Stomach (tissue), 9 donors: ENCODE measurements around the gene IQCH. TPM values are rescaled to one million over a fixed set of nuclear protein-coding genes. Genes with fewer than 3 reads are reported as not detected.

ENCODE experiments used
- DNase-seq, 2 donors: peaks; one replicate each; pipeline versions ENCODE4 v3.0.0 to v3.0.0-alpha.2; 2013 to 2019
- H3K27ac ChIP-seq, 5 donors: fragments of 200-600 bp in 4 of 5; sonication (generic) in 4 of 5; one replicate each; pipeline ENCODE4 v1.5.1; 2013 to 2019; ENCODE audit warnings: mild to moderate bottlenecking in 1 of 5, moderate library complexity in 1 of 5
- H3K27me3 ChIP-seq, 3 donors: fragments of 200-600 bp; sonication (generic); one replicate each; pipeline ENCODE4 v1.5.1; 2017 to 2019; ENCODE audit warnings: mixed run types in 1 of 3
- H3K36me3 ChIP-seq, 4 donors: fragments of 200-600 bp; sonication (generic); 1 replicate in 3 of 4; 2 replicates in 1 of 4; pipeline ENCODE4 v1.5.1; 2016 to 2019
- H3K4me1 ChIP-seq, 4 donors: fragments of 200-600 bp; sonication (generic); one replicate each; pipeline ENCODE4 v1.5.1; 2016 to 2019
- H3K4me3 ChIP-seq, 4 donors: fragments of 200-600 bp; sonication (generic) in 3 of 4; one replicate each; pipeline ENCODE4 v1.5.1; 2016 to 2019; ENCODE audit warnings: mild to moderate bottlenecking in 1 of 4
- H3K9me3 ChIP-seq, 4 donors: fragments of 200-600 bp; sonication (generic); one replicate each; pipeline ENCODE4 v1.5.1; 2016 to 2019
- EP300 ChIP-seq: sonication (generic); formaldehyde crosslinking; IDR thresholded peaks from one replicate; pipeline ENCODE4 v1.6.1; 2017; ENCODE audit warnings: antibody characterized with exemption
- POLR2A ChIP-seq, 4 donors: fragments of 450-650 bp; IDR thresholded peaks; one replicate each; pipeline ENCODE4 v1.6.1; 2016; ENCODE audit warnings: antibody characterized with exemption in 4 of 4, control low read depth in 2 of 4, mild to moderate bottlenecking in 1 of 4, moderate library complexity in 1 of 4
- POLR2AphosphoS5 ChIP-seq, 3 donors: sonication (generic); formaldehyde crosslinking; IDR thresholded peaks; one replicate each; pipeline ENCODE4 v1.6.1; 2016; ENCODE audit warnings: antibody characterized with exemption in 3 of 3
- WGBS, 5 donors: extraction: QIAGEN DNeasy Blood & Tissue Kit in 3 of 5; methylation state at CpG; one replicate each; pipeline versions ENCODE4 v1.1.5 to v1.1.7; 2013 to 2018; 5-methylcytosine and 5-hydroxymethylcytosine counted together
- intact Hi-C: fragments of 100-400 bp; cut with DNase I; formaldehyde crosslinking; loops from one replicate; pipeline ENCODE4 v1.15.1; 2023; ENCODE audit warnings: low total_unique reads
- polyA plus RNA-seq, 3 donors: library from polyadenylated mRNA; stranded (reverse); fragments of 200-250 nt; gene quantifications; one replicate each; pipeline ENCODE4 v1.2.3, GENCODE V29; 2013
- total RNA-seq, 5 donors: library from RNA; depleted of rRNA; stranded (reverse); fragments of >200 nt; gene quantifications; one replicate each; pipeline versions ENCODE4 v1.1.0 to v1.2.3, GENCODE V29; 2014 to 2016
- TF ChIP-seq, protein P1 (sequence below), 7 experiments: fragments of 450-650 bp in 4 of 7; fragments of 200-600 bp in 3 of 7; sonication (generic) in 3 of 7; IDR thresholded peaks; one replicate each; pipeline ENCODE4 v1.5.1; 2016 to 2019; ENCODE audit warnings: antibody characterized with exemption in 7 of 7, control low read depth in 2 of 7, mild to moderate bottlenecking in 1 of 7
- donor health status: healthy with polysubstance abuse.
- donor health status: Bipolar disorder and iron deficiency.
- donor health status: healthy.

The IQCH gene
- total and polyA plus RNA-seq, 8 donors = 0.25 to 9.4 (median 1.7) TPM; not detected in 1

GRCh38 chr15:67381416-67382045, 126.9 kb downstream of the IQCH start:
- H3K4me3 ChIP-seq = no peak overlapping the region
- intact Hi-C loops = no loop called here
- WGBS, 5 donors = 88 to 94% (median 91%) methylated on average over 8 of the region's 8 CpGs
- no peaks in the 10 kb centered on the region for H3K27me3 ChIP-seq
- H3K9me3 ChIP-seq = no peaks in the 10 kb centered on the region
- DNase-seq = no peak
- no peaks in the 10 kb centered on the region for H3K4me1 ChIP-seq
- no peaks in the 10 kb centered on the region for H3K36me3 ChIP-seq
- no peak overlapping the region for H3K27ac ChIP-seq
- TF ChIP-seq POLR2A (IDR thresholded peaks at IDR 0.05) (no peak), EP300 (no peak), POLR2AphosphoS5 (IDR thresholded peaks at IDR 0.05) (no peak)
- TF ChIP-seq, protein P1, sequence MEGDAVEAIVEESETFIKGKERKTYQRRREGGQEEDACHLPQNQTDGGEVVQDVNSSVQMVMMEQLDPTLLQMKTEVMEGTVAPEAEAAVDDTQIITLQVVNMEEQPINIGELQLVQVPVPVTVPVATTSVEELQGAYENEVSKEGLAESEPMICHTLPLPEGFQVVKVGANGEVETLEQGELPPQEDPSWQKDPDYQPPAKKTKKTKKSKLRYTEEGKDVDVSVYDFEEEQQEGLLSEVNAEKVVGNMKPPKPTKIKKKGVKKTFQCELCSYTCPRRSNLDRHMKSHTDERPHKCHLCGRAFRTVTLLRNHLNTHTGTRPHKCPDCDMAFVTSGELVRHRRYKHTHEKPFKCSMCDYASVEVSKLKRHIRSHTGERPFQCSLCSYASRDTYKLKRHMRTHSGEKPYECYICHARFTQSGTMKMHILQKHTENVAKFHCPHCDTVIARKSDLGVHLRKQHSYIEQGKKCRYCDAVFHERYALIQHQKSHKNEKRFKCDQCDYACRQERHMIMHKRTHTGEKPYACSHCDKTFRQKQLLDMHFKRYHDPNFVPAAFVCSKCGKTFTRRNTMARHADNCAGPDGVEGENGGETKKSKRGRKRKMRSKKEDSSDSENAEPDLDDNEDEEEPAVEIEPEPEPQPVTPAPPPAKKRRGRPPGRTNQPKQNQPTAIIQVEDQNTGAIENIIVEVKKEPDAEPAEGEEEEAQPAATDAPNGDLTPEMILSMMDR (IDR thresholded peaks at IDR 0.05) = no peak

DNA sequence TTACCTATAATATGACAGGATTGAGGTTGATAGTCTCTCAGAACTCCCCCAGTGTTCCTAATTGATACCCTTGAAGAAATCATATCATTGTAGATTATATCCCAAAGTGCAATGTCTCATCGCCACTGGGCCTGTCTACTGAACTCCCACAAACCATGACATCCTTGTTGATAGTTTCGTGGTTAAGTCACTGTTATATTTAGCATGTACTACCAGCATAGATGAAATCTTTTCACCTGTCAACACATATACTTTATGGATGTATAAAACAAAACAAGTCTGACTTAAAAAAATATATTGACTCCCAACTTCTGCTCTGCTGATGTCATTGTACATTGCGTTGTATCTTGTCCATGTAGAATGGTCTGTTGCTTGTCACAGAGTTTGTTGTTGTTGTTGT, 128.1 kb downstream of the IQCH start:
- Histone ChIP-seq H3K27me3 (no peaks in the 10 kb centered on the region), H3K27ac (no peak overlapping the region), H3K9me3 (no peaks in the 10 kb centered on the region), H3K4me1 (no peaks in the 10 kb centered on the region), H3K36me3 (no peaks in the 10 kb centered on the region), H3K4me3 (no peak overlapping the region)
- DNase-seq = no peak
- WGBS, 5 donors = 87 to 93% (median 91%) methylated on average over 3 of the region's 3 CpGs
- TF ChIP-seq, protein P1 (IDR thresholded peaks at IDR 0.05) = no peak
- intact Hi-C loops = no loop called here

DNA sequence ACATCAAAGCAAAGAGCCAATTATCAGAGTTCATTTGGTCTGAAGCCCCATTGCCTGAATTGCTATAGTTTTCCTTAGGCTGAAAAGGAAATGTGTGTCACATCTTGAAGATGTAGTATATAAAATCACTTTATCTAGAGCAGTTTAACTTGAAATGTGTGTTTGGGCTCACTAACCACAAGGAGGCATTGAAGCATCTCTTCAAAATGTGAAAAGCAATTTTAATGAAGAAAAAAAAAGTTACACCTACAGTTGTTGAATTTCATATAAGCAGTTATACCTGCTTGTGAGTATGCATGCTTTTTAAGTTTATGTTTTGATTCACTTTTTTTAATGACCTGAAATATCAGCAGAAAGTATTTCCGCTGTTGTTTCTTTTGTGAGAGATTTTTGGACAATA, 129.3 kb downstream of the IQCH start:
- no peaks in the 10 kb centered on the region for H3K4me1 ChIP-seq
- DNase-seq = no peak
- intact Hi-C loops = no loop called here
- WGBS, 5 donors = 94 to 98% (median 96%) methylated on average over 1 of the region's 1 CpG
- no peak for TF ChIP-seq POLR2A (IDR thresholded peaks at IDR 0.05)
- TF ChIP-seq, protein P1 (IDR thresholded peaks at IDR 0.05) = no peak
- TF ChIP-seq EP300 = no peak
- no peak for TF ChIP-seq POLR2AphosphoS5 (IDR thresholded peaks at IDR 0.05)
- no peaks in the 10 kb centered on the region for H3K9me3 ChIP-seq
- no peak overlapping the region for H3K27ac ChIP-seq
- no peak overlapping the region for H3K4me3 ChIP-seq
- H3K36me3 ChIP-seq = no peaks in the 10 kb centered on the region
- H3K27me3 ChIP-seq = no peaks in the 10 kb centered on the region

- WGBS, 5 donors = 77 to 85% (median 83%) methylated on average over 4 of the region's 4 CpGs
- intact Hi-C loops = no loop called here
Measured at GRCh38 chr15:67384761-67385160, 130.2 kb downstream of the IQCH start.

More at GRCh38 chr15:67384761-67385160, 130.2 kb downstream of the IQCH start:
- TF ChIP-seq, protein P1 (IDR thresholded peaks at IDR 0.05) = no peak
- TF ChIP-seq POLR2AphosphoS5 (IDR thresholded peaks at IDR 0.05) = no peak
- Histone ChIP-seq H3K4me3 (no peak overlapping the region), H3K27me3 (no peaks in the 10 kb centered on the region), H3K36me3 (no peaks in the 10 kb centered on the region), H3K4me1 (no peaks in the 10 kb centered on the region), H3K27ac (no peak overlapping the region), H3K9me3 (no peaks in the 10 kb centered on the region)
- DNase-seq = no peak
